GM12878 (cell line): ENCODE results near the gene SGSM2. TPM values are rescaled to one million over a fixed set of nuclear protein-coding genes. Genes with fewer than 3 reads are reported as not detected.
A peak's percentile ranks its signal among the peaks of the same experiment; 100 is the strongest.

Experiments
- ATF2 ChIP-seq: IDR thresholded peaks from 2 replicates; pipeline ENCODE4 v1.6.1; 2012; ENCODE audit warnings: low read length, inconsistent platforms
- E2F4 ChIP-seq: IDR thresholded peaks from 2 replicates; pipeline ENCODE4 v1.6.1; 2012; ENCODE audit warnings: low read depth, low read length, improper control_type of control experiment
- HDGF ChIP-seq: fragments of 450-650 bp; IDR thresholded peaks from 2 replicates; pipeline ENCODE4 v1.6.1; 2016; ENCODE audit warnings: antibody characterized with exemption
- KAT2A ChIP-seq: conservative IDR thresholded peaks from 2 replicates; pipeline ENCODE4 v1.6.1; 2011; ENCODE audit warnings: low read depth, low read length; ENCODE audit not compliant: control insufficient read depth
- NBN ChIP-seq: fragments of 450-650 bp; IDR thresholded peaks from 2 replicates; pipeline ENCODE4 v1.6.1; 2016
- NR2C2 ChIP-seq: IDR thresholded peaks from 2 replicates; pipeline ENCODE4 v1.6.1; 2011; ENCODE audit warnings: borderline replicate concordance, low read depth; ENCODE audit not compliant: control insufficient read depth, insufficient read length
- NRF1 ChIP-seq: conservative IDR thresholded peaks from 2 replicates; pipeline ENCODE4 v1.6.1; 2011; ENCODE audit warnings: mild to moderate bottlenecking, low read depth, low read length, improper control_type of control experiment
- POLR2A ChIP-seq: IDR thresholded peaks from 2 replicates; pipeline ENCODE4 v1.6.1; 2011; ENCODE audit warnings: low read depth, mild to moderate bottlenecking, low read length
- RAD51 ChIP-seq: fragments of 450-650 bp; IDR thresholded peaks from 2 replicates; pipeline ENCODE4 v1.6.1; 2016; ENCODE audit warnings: moderate library complexity, mild to moderate bottlenecking, inconsistent platforms
- SIN3A ChIP-seq: IDR thresholded peaks from 2 replicates; pipeline ENCODE4 v1.6.1; 2012; ENCODE audit warnings: low read depth, low read length, improper control_type of control experiment
- ZZZ3 ChIP-seq: IDR thresholded peaks from 2 replicates; pipeline ENCODE4 v1.6.1; 2011; ENCODE audit warnings: low read depth; ENCODE audit not compliant: control insufficient read depth, insufficient read length
- polyA plus RNA-seq, 11 experiments: library from polyadenylated mRNA; depleted of rRNA in 4 of 11; unstranded in 6 of 11; stranded (reverse) in 5 of 11; fragments of >200 nt; fragmentation: Nextera tagmentation in 4 of 11; fragmentation: Illumina TruSeq in 1 of 11; extraction: Ambion mirVana in 4 of 11; extraction: Trizol in 1 of 11; gene quantifications; 1 replicate in 1 of 11; 2 replicates in 10 of 11; pipeline versions ENCODE4 v1.2.1 to v1.2.3, GENCODE V29; 2011 to 2016; ENCODE audit warnings: inconsistent platforms in 2 of 11, missing spikeins in 2 of 11, low read depth in 1 of 11
- total RNA-seq, 4 experiments: library from RNA; depleted of rRNA in 3 of 4; stranded (reverse); fragments of >200 nt in 3 of 4; fragmentation: Illumina TruSeq in 1 of 4; extraction: Trizol in 1 of 4; gene quantifications; 2 replicates each; pipeline versions ENCODE4 v1.2.1 to v1.2.3, GENCODE V29; 2013 to 2021
- TF ChIP-seq, protein P1 (sequence below): fragments of 450-650 bp; formaldehyde crosslinking; IDR thresholded peaks from 2 replicates; pipeline ENCODE4 v1.5.0; 2022; ENCODE audit warnings: mild to moderate bottlenecking, missing genetic modification characterization
- TF ChIP-seq, protein P2 (sequence below): fragments of 450-650 bp; IDR thresholded peaks from 2 replicates; pipeline ENCODE4 v1.6.1; 2017; ENCODE audit warnings: mild to moderate bottlenecking, moderate library complexity
- TF ChIP-seq, protein P3 (sequence below): IDR thresholded peaks from 2 replicates; pipeline ENCODE4 v1.6.1; 2011; ENCODE audit warnings: borderline replicate concordance, low read depth, mild to moderate bottlenecking, moderate library complexity, mixed read lengths, low read length; ENCODE audit not compliant: insufficient read depth; ENCODE audit errors: extremely low read length

The SGSM2 gene
- total and polyA plus RNA-seq, 10 of the 15 experiments (the other 5 are each of a cell fraction or from before 2014, with no cell fraction given) = 0.50 to 50.9 (median 18.5) TPM

- no peak for TF ChIP-seq NR2C2
- TF ChIP-seq ZZZ3 = no peak
- TF ChIP-seq, protein P1, sequence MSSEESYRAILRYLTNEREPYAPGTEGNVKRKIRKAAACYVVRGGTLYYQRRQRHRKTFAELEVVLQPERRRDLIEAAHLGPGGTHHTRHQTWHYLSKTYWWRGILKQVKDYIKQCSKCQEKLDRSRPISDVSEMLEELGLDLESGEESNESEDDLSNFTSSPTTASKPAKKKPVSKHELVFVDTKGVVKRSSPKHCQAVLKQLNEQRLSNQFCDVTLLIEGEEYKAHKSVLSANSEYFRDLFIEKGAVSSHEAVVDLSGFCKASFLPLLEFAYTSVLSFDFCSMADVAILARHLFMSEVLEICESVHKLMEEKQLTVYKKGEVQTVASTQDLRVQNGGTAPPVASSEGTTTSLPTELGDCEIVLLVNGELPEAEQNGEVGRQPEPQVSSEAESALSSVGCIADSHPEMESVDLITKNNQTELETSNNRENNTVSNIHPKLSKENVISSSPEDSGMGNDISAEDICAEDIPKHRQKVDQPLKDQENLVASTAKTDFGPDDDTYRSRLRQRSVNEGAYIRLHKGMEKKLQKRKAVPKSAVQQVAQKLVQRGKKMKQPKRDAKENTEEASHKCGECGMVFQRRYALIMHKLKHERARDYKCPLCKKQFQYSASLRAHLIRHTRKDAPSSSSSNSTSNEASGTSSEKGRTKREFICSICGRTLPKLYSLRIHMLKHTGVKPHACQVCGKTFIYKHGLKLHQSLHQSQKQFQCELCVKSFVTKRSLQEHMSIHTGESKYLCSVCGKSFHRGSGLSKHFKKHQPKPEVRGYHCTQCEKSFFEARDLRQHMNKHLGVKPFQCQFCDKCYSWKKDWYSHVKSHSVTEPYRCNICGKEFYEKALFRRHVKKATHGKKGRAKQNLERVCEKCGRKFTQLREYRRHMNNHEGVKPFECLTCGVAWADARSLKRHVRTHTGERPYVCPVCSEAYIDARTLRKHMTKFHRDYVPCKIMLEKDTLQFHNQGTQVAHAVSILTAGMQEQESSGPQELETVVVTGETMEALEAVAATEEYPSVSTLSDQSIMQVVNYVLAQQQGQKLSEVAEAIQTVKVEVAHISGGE (CRISPR knock-in tag) = no peak
- peak; percentile 24; the same call in 1 of the 2 replicates for TF ChIP-seq HDGF
- TF ChIP-seq, protein P2, sequence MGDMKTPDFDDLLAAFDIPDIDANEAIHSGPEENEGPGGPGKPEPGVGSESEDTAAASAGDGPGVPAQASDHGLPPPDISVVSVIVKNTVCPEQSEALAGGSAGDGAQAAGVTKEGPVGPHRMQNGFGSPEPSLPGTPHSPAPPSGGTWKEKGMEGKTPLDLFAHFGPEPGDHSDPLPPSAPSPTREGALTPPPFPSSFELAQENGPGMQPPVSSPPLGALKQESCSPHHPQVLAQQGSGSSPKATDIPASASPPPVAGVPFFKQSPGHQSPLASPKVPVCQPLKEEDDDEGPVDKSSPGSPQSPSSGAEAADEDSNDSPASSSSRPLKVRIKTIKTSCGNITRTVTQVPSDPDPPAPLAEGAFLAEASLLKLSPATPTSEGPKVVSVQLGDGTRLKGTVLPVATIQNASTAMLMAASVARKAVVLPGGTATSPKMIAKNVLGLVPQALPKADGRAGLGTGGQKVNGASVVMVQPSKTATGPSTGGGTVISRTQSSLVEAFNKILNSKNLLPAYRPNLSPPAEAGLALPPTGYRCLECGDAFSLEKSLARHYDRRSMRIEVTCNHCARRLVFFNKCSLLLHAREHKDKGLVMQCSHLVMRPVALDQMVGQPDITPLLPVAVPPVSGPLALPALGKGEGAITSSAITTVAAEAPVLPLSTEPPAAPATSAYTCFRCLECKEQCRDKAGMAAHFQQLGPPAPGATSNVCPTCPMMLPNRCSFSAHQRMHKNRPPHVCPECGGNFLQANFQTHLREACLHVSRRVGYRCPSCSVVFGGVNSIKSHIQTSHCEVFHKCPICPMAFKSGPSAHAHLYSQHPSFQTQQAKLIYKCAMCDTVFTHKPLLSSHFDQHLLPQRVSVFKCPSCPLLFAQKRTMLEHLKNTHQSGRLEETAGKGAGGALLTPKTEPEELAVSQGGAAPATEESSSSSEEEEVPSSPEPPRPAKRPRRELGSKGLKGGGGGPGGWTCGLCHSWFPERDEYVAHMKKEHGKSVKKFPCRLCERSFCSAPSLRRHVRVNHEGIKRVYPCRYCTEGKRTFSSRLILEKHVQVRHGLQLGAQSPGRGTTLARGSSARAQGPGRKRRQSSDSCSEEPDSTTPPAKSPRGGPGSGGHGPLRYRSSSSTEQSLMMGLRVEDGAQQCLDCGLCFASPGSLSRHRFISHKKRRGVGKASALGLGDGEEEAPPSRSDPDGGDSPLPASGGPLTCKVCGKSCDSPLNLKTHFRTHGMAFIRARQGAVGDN = no peak
- no peak for TF ChIP-seq RAD51
- TF ChIP-seq NBN = peak; percentile 78
- TF ChIP-seq SIN3A = peak; percentile 94
- no peak for TF ChIP-seq ATF2
- TF ChIP-seq KAT2A = no peak
- TF ChIP-seq, protein P3, sequence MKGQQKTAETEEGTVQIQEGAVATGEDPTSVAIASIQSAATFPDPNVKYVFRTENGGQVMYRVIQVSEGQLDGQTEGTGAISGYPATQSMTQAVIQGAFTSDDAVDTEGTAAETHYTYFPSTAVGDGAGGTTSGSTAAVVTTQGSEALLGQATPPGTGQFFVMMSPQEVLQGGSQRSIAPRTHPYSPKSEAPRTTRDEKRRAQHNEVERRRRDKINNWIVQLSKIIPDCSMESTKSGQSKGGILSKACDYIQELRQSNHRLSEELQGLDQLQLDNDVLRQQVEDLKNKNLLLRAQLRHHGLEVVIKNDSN = peak; percentile 40
- no peak; the same call in 1 of the 2 replicates for TF ChIP-seq E2F4
- 0 out of 2 replicates have a peak, but pooled peaks have one; percentile 41 for TF ChIP-seq POLR2A
- TF ChIP-seq NRF1 = no peak
These were observed 64.3 kb downstream of the SGSM2 start (continued) for GRCh38 chr17:2401426-2402221.
